GM18498 (cell line): ENCODE data around the gene MME.
"Not testable (repeated sequence)": the region's sequence is repeated elsewhere in the genome, so short reads cannot be mapped to it uniquely, and the experiment has no call there.

ENCODE experiments used
- ATAC-seq: cut with Tn5 transposase; IDR thresholded peaks from one replicate; pipeline ENCODE4 v1.9.1; 2021; ENCODE audit warnings: mild to moderate bottlenecking, moderate library complexity; ENCODE audit not compliant: unreplicated experiment

MME gene

GRCh38 chr3:155083313-155083905, 3.3 kb downstream of the MME start:
- no peak for ATAC-seq

GRCh38 chr3:155084567-155084966, 4.4 kb downstream of the MME start:
- no peak for ATAC-seq

DNA sequence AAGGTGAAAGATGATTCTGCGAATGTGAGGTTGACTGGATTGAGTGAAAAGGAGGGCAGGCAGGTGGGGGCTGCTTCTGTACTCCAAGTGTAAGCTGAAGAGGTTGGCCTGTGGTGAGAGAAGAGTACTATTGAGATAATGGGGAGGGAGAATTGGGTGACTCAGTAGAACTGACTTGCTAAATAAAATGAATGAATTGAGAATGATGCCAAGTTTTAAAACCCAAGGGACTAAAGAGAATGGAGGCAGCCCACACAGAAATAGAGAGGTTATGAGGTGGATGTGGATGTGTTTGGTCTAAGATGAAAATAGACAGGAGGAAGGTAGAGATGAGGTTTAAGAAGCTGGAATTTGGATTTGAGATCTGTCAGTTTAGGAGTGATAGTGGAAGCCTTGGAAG, 5.9 kb downstream of the MME start:
- no peak for ATAC-seq

GRCh38 chr3:155088706-155089345, 8.7 kb downstream of the MME start:
- no peak for ATAC-seq

GRCh38 chr3:155089495-155089894, 9.4 kb downstream of the MME start:
- ATAC-seq = no peak

DNA sequence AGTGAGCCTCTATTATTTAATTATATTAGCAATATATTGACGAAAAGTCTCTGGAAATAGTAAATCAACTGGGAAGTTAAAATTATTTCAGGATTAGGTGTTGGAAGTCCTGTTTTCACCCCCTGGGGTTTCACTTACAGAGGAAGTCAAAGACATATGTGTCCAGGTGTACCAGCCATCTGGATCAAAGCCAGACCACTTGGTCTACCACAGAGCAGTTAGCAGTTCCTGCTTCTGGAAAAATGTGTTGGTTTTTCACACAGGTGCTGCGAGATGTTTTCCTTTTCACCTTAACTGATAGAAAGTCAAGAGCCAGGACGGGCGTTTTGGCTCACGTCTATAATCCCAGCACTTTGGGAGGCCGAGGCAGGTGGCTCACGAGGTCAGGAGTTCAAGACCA, 13.1 kb downstream of the MME start:
- ATAC-seq = no peak

DNA sequence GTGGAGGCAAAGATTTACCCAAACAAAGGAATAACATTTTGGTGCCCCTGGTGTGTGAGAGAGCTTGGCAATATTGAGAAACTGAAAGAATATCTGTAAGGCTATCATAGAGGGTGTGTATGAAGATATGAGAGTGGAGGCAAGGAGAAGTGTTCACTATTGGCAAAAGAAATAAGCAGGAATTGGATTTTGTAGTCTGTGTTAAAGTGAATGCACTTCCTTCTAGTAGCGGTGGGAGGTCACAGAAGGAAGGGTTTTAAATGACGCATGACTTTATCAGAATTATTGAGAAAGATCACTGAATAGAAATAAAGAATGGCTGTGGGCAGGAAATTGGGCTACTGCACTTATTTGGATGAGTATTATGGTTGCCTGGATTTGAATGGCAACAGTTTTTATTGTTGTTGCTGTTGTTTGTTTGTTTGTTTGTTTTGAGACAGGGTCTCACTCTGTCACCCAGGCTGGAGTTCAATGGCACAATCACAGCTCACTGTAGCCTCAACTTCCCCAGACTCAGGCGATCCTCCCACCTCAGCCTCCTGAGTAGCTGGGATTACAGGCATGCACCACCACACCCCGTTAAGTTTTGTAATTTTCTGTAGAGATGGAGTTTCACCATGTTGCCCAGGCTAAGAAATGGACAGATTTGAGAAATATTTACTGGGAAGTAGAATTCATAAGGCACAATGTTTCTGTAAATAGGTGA, 16.3 kb downstream of the MME start:
- ATAC-seq = no peak

- no peak for ATAC-seq
Observed at GRCh38 chr3:155097009-155097349, 16.9 kb downstream of the MME start.

GRCh38 chr3:155101398-155101797, 21.3 kb downstream of the MME start:
- no peak for ATAC-seq

- no peak for ATAC-seq
Observed at GRCh38 chr3:155102329-155102728, 22.2 kb downstream of the MME start.

DNA sequence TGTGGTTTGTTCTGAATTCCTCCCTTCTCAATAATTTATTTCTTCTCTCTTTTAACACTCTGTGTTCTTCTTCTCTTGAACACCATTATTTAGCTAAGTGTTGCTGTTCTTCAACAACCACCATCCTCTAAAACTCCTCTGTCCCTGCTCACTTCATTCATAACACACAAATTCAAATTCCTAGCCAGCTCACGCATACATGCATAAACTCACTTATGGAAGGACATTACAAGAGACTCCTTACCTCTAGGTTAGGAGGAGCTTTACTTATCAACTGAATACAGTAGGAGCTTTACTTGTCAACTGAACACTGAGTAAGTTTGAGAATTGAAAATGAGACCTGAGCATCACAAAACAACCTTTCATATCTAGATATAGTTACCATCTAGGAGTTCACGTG, 23.6 kb downstream of the MME start:
- ATAC-seq = no peak

DNA sequence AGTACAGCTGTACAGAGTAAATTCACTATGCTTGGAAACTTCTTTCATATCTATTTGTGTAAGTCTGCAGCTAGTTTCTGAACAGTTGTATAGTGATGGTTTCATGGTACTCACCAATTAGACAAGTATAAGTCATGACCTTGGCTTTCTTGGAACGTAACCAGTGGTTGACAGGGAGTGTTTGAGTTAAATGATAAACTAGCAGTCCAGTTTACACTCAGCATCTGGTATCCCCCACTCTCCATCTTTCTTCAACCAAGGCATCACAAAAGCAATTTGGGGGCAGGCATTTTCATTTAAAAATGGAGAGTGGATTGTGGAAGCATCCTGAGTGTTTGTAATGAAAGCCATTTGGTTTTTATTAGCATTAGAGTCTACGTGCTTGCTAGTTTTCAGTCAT, 26.0 kb downstream of the MME start:
- no peak for ATAC-seq

GRCh38 chr3:155110022-155110421, 29.9 kb downstream of the MME start:
- no peak for ATAC-seq

DNA sequence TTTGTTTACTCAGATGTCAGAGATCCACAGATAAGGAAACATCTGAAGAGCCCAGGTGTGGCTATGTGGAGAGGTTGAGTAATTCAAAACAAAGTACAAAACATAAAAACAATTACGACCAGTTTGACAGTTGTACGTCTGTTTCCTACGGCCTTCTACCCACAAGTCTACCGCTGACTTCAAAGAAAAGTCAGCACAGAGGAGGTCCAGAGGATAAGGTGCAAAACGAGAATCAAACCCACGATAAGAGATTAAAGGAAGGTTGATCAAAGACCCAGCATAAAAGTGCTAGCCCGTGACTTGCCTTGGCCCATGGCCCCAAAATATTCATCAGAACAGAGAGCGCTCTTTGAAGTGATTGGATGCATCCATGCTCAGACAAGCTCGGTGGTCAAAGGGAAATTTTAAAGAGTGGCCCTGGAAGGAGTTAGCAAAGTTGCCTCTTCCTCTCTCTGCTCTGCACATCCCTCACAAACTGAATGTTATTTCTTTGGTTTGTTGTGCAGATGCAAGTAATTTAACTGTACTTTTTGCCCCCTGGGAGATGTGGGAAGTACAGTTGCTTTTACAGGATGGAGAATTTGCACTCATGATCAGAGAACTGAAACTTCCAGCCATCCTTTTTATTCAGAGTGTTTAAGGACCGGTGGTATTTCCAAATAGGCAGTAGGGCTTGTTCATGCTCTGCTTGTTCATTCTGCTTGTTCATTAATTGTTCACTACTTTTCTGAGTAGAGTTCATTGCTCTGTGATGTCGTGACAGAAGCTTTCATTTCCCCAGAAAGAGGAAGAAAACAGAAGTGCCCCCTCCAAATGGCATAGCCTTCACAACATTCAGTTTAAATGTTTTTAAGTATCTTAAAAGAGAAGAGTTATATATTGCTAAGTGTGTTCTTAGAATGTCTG, 31.1 kb downstream of the MME start:
- no peak for ATAC-seq

- ATAC-seq = no peak
Observed at GRCh38 chr3:155111971-155112370, 31.9 kb downstream of the MME start.

DNA sequence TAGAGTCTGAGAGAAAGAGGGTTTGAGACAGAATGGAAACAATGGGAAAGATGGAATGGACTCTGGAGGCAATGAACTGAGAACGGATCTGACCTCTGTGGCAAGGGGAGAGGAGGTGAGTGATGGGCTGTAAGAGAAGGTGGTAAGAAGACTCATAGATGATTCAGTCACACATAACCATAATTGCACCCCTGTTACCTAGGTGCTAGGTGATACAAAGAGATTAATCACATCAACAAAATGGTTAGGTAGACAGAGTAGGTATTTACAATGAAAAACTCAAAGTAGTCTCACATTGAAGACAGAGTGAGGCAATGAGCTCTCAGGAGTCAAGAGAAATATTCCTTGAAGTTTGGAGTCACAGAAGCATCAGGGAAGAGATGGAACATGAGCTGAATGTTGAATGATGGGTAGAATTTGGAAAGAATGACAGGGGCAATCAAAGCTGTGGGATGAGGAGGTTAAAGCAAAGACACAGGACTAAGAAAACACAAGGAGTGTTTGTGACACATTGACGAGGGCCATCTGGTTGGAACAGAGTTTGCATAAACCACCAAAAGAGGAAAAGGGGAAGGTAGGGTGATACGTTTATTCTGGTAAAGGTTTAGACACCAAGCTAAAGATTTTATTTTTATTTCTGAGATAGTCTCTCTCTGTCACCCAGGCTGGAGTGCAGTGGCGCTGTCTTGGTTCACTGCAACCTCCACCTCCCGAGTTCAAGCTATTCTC, 32.7 kb downstream of the MME start:
- ATAC-seq = no peak

- not testable (repeated sequence) for ATAC-seq
Observed at GRCh38 chr3:155124745-155125144, 44.6 kb downstream of the MME start.

GRCh38 chr3:155129396-155129795, 49.3 kb downstream of the MME start:
- no peak for ATAC-seq

GRCh38 chr3:155130001-155130400, 49.9 kb downstream of the MME start:
- no peak for ATAC-seq

DNA sequence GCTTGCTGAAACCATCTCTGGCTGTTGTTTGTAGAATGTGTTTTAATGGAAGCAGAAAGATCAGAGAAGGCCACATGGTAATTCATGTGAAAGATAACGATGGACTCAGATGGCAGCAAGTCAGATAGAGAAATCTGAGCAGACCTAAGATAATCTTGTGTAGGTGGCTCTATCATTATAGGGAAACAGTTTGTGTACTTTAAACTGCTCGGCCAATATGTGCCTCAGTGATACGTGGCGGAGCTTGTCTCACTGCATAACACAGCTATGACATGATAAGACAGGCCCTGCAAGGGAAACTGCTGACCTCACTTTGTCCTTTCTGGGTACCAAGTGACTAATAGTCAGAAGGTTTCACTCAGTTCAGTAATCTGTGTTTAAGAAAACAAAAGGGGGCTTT, 51.0 kb downstream of the MME start:
- ATAC-seq = peak; percentile 79

GRCh38 chr3:155134311-155134710, 54.2 kb downstream of the MME start:
- ATAC-seq = not testable (repeated sequence)
